MM.1S (cell line): Measurements from ENCODE around the gene SHQ1.

ENCODE experiments used
- EZH2 ChIP-seq: fragments of 300-600 bp; sonication (generic); optimal IDR thresholded peaks from 2 replicates; pipeline ENCODE3; 2017; ENCODE audit warnings: low read depth, mild to moderate bottlenecking, antibody characterized with exemption, low read length, mixed read lengths
- TF ChIP-seq, protein P1 (sequence below): fragments of 300-600 bp; sonication (generic); IDR thresholded peaks from 2 replicates; pipeline ENCODE4 v1.5.1; 2016; ENCODE audit warnings: antibody characterized with exemption, low read length, mixed read lengths

DNA sequence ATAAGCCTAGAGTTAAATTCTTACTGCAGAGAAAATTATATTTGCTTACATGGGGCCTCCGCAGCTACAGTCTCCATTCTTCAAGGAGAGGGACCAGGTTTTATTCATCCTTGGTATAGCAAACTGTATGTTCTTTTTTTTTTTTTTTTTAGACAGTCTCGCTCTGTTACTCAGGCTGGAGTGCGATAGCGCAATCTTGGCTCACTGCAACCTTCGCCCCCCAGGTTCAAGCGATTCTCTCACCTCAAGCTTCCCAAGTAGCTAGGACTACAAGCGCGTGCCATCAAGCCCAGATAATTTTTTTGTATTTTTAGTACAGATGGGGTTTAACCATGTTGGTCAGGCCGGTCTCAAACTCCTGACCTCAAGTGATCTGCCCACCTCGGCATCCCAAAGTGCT lies 2.1 kb downstream of the SHQ1 start:
- TF ChIP-seq EZH2 = no peak
- TF ChIP-seq, protein P1, sequence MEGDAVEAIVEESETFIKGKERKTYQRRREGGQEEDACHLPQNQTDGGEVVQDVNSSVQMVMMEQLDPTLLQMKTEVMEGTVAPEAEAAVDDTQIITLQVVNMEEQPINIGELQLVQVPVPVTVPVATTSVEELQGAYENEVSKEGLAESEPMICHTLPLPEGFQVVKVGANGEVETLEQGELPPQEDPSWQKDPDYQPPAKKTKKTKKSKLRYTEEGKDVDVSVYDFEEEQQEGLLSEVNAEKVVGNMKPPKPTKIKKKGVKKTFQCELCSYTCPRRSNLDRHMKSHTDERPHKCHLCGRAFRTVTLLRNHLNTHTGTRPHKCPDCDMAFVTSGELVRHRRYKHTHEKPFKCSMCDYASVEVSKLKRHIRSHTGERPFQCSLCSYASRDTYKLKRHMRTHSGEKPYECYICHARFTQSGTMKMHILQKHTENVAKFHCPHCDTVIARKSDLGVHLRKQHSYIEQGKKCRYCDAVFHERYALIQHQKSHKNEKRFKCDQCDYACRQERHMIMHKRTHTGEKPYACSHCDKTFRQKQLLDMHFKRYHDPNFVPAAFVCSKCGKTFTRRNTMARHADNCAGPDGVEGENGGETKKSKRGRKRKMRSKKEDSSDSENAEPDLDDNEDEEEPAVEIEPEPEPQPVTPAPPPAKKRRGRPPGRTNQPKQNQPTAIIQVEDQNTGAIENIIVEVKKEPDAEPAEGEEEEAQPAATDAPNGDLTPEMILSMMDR = no peak
